K562 (cell line): ENCODE results near the gene RNASE8. TPM values are rescaled to one million over a fixed set of nuclear protein-coding genes. Genes with fewer than 3 reads are reported as not detected.

Experiments
- CSDE1 ChIP-seq, 2 experiments: fragments of 450-650 bp; IDR thresholded peaks; 2 replicates each; pipeline ENCODE4 v1.6.1; 2016; ENCODE audit warnings: mild to moderate bottlenecking in 1 of 2
- FIP1L1 ChIP-seq: fragments of 200-400 bp; formaldehyde crosslinking; IDR thresholded peaks from 2 replicates; pipeline ENCODE4 v1.6.1; 2018; ENCODE audit warnings: mild to moderate bottlenecking, low read depth, low read length; ENCODE audit not compliant: poor library complexity, severe bottlenecking
- LCOR ChIP-seq: sonication (generic); formaldehyde crosslinking; IDR thresholded peaks from 2 replicates; pipeline ENCODE4 v1.8.0; 2022; ENCODE audit warnings: mild to moderate bottlenecking, missing genetic modification reagents
- MYC ChIP-seq, 2 experiments: fragments of 250-450 bp in 1 of 2; sonication (Bioruptor Pico) in 1 of 2; IDR thresholded peaks; 2 replicates each; pipeline versions ENCODE4 v1.5.1 to v1.6.1; 2012 to 2021; ENCODE audit warnings: low read depth in 2 of 2, borderline replicate concordance in 1 of 2, improper control_type of control experiment in 1 of 2, low read length in 1 of 2, mild to moderate bottlenecking in 1 of 2, moderate library complexity in 1 of 2
- NFE2 ChIP-seq: IDR thresholded peaks from 2 replicates; pipeline ENCODE4 v1.6.1; 2014; ENCODE audit warnings: antibody characterized with exemption, low read depth
- PHB2 ChIP-seq: fragments of 450-650 bp; IDR thresholded peaks from 2 replicates; pipeline ENCODE4 v1.6.1; 2017; ENCODE audit warnings: low read depth
- PHTF2 ChIP-seq: fragments of 250-450 bp; sonication (Bioruptor Pico); IDR thresholded peaks from 2 replicates; pipeline ENCODE4 v1.5.0; 2021; ENCODE audit warnings: mild to moderate bottlenecking
- RBM34 ChIP-seq: fragments of 200-400 bp; formaldehyde crosslinking; IDR thresholded peaks from 2 replicates; pipeline ENCODE4 v1.6.1; 2018; ENCODE audit warnings: low read length, borderline replicate concordance; ENCODE audit not compliant: insufficient read depth
- SRSF9 ChIP-seq: fragments of 200-400 bp; formaldehyde crosslinking; IDR thresholded peaks from 2 replicates; pipeline ENCODE4 v1.6.1; 2017; ENCODE audit warnings: low read depth, low read length, borderline replicate concordance
- YY1 ChIP-seq, 3 experiments: IDR thresholded peaks; 2 replicates each; pipeline ENCODE4 v1.6.1; 2011; ENCODE audit warnings: low read length in 2 of 3, mild to moderate bottlenecking in 2 of 3, moderate library complexity in 2 of 3, borderline replicate concordance in 1 of 3, control low read depth in 1 of 3, low read depth in 1 of 3; ENCODE audit not compliant: insufficient read depth in 3 of 3, insufficient replicate concordance in 2 of 3, control insufficient read depth in 1 of 3, insufficient read length in 1 of 3; ENCODE audit errors: extremely low read depth in 1 of 3
- polyA plus RNA-seq, 8 experiments: library from polyadenylated mRNA; depleted of rRNA in 4 of 8; stranded (reverse) in 5 of 8; unstranded in 3 of 8; fragments of >200 nt; fragmentation: Nextera tagmentation in 2 of 8; fragmentation: Illumina TruSeq in 1 of 8; extraction: Ambion mirVana in 2 of 8; extraction: Trizol in 1 of 8; gene quantifications; 2 replicates each; pipeline versions ENCODE4 v1.2.1 to v1.2.3, GENCODE V29; 2011 to 2014; ENCODE audit warnings: inconsistent platforms in 1 of 8, missing spikeins in 1 of 8
- total RNA-seq, 7 experiments: library from RNA; depleted of rRNA in 6 of 7; stranded (reverse); fragments of >200 nt in 6 of 7; fragmentation: Illumina TruSeq in 2 of 7; extraction: Trizol in 2 of 7; gene quantifications; 2 replicates each; pipeline versions ENCODE4 v1.2.1 to v1.2.3, GENCODE V29; 2011 to 2021; ENCODE audit warnings: low replicate concordance in 1 of 7
- TF ChIP-seq, protein P1 (sequence below): fragments of 250-450 bp; sonication (Bioruptor Pico); IDR thresholded peaks from 2 replicates; pipeline ENCODE4 v1.9.0; 2021; ENCODE audit warnings: mild to moderate bottlenecking, inconsistent platforms
- TF ChIP-seq, protein P2 (sequence below), 2 experiments: fragments of 450-650 bp; conservative IDR thresholded peaks; 2 replicates each; pipeline ENCODE4 v1.6.1; 2017; ENCODE audit warnings: mild to moderate bottlenecking in 2 of 2, moderate library complexity in 2 of 2
- TF ChIP-seq, protein P3 (sequence below), 2 experiments: fragments of 450-650 bp in 1 of 2; IDR thresholded peaks; 2 replicates each; pipeline ENCODE4 v1.6.1; 2011 to 2017; ENCODE audit warnings: low read depth in 2 of 2, antibody characterized with exemption in 1 of 2, borderline replicate concordance in 1 of 2, low read length in 1 of 2, mild to moderate bottlenecking in 1 of 2, mixed read lengths in 1 of 2; ENCODE audit not compliant: control insufficient read depth in 1 of 2
- TF ChIP-seq, protein P4 (sequence below): fragments of 250-450 bp; sonication (Bioruptor Pico); IDR thresholded peaks from 2 replicates; pipeline ENCODE4 v1.8.0; 2021; ENCODE audit warnings: moderate library complexity, mild to moderate bottlenecking, inconsistent platforms
- TF ChIP-seq, protein P5 (sequence below), 3 experiments: IDR thresholded peaks in 2 of 3; conservative IDR thresholded peaks in 1 of 3; 2 replicates each; pipeline ENCODE4 v1.5.1; 2011 to 2012; ENCODE audit warnings: low read length in 3 of 3, mild to moderate bottlenecking in 3 of 3, control low read depth in 2 of 3, improper control_type of control experiment in 1 of 3, inconsistent platforms in 1 of 3, low read depth in 1 of 3, mixed read lengths in 1 of 3, moderate library complexity in 1 of 3; ENCODE audit not compliant: insufficient read depth in 2 of 3
- TF ChIP-seq, protein P6 (sequence below): fragments of 450-650 bp; IDR thresholded peaks from 2 replicates; pipeline ENCODE4 v1.6.1; 2016

RNASE8 gene
- total and polyA plus RNA-seq, 9 of the 15 experiments (the other 6 are each of a cell fraction or from before 2014, with no cell fraction given) = not detected

DNA sequence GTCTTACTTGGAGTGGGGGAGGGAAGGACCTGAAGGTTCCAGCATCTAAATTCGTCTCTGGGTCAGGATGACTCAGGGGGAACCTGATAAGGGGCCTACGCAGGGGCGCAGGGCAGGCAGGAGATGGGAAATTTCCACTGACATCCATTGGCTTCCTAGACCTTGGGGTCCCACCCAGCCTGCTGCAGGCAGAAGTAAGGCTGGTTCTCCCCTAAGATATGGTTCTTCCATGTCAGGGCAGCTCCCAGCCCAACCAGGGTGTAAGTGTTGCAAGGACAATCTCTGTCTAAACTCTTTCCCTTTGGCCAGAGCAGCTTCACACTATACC, 30.7 kb upstream of the RNASE8 start (continued):
- TF ChIP-seq FIP1L1 (no peak), PHTF2 (CRISPR knock-in tag) (no peak), LCOR (CRISPR knock-in tag) (no peak), PHB2 (no peak), RBM34 (no peak), NFE2 (peak; percentile 77), MYC (IDR thresholded peaks at IDR 0.05; ENCODE audit: low read depth, low read length) (no peak), MYC (CRISPR knock-in tag; IDR thresholded peaks at IDR 0.05; ENCODE audit: borderline replicate concordance, low read depth) (no peak), YY1 (IDR thresholded peaks at IDR 0.05; ENCODE audit: borderline replicate concordance in 1 of 3, control insufficient read depth in 1 of 3, extremely low read depth in 1 of 3, insufficient read depth in 3 of 3, insufficient read length in 1 of 3, insufficient replicate concordance in 2 of 3, low read depth in 1 of 3, low read length in 2 of 3) (no peak), SRSF9 (no peak), CSDE1 (IDR thresholded peaks at IDR 0.05) (no peak)
- TF ChIP-seq, protein P1, sequence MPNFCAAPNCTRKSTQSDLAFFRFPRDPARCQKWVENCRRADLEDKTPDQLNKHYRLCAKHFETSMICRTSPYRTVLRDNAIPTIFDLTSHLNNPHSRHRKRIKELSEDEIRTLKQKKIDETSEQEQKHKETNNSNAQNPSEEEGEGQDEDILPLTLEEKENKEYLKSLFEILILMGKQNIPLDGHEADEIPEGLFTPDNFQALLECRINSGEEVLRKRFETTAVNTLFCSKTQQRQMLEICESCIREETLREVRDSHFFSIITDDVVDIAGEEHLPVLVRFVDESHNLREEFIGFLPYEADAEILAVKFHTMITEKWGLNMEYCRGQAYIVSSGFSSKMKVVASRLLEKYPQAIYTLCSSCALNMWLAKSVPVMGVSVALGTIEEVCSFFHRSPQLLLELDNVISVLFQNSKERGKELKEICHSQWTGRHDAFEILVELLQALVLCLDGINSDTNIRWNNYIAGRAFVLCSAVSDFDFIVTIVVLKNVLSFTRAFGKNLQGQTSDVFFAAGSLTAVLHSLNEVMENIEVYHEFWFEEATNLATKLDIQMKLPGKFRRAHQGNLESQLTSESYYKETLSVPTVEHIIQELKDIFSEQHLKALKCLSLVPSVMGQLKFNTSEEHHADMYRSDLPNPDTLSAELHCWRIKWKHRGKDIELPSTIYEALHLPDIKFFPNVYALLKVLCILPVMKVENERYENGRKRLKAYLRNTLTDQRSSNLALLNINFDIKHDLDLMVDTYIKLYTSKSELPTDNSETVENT = no peak
- TF ChIP-seq, protein P2, sequence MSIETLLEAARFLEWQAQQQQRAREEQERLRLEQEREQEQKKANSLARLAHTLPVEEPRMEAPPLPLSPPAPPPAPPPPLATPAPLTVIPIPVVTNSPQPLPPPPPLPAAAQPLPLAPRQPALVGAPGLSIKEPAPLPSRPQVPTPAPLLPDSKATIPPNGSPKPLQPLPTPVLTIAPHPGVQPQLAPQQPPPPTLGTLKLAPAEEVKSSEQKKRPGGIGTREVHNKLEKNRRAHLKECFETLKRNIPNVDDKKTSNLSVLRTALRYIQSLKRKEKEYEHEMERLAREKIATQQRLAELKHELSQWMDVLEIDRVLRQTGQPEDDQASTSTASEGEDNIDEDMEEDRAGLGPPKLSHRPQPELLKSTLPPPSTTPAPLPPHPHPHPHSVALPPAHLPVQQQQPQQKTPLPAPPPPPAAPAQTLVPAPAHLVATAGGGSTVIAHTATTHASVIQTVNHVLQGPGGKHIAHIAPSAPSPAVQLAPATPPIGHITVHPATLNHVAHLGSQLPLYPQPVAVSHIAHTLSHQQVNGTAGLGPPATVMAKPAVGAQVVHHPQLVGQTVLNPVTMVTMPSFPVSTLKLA (conservative IDR thresholded peaks at IDR 0.05) = no peak
- TF ChIP-seq, protein P3, sequence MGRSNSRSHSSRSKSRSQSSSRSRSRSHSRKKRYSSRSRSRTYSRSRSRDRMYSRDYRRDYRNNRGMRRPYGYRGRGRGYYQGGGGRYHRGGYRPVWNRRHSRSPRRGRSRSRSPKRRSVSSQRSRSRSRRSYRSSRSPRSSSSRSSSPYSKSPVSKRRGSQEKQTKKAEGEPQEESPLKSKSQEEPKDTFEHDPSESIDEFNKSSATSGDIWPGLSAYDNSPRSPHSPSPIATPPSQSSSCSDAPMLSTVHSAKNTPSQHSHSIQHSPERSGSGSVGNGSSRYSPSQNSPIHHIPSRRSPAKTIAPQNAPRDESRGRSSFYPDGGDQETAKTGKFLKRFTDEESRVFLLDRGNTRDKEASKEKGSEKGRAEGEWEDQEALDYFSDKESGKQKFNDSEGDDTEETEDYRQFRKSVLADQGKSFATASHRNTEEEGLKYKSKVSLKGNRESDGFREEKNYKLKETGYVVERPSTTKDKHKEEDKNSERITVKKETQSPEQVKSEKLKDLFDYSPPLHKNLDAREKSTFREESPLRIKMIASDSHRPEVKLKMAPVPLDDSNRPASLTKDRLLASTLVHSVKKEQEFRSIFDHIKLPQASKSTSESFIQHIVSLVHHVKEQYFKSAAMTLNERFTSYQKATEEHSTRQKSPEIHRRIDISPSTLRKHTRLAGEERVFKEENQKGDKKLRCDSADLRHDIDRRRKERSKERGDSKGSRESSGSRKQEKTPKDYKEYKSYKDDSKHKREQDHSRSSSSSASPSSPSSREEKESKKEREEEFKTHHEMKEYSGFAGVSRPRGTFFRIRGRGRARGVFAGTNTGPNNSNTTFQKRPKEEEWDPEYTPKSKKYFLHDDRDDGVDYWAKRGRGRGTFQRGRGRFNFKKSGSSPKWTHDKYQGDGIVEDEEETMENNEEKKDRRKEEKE (IDR thresholded peaks at IDR 0.05; ENCODE audit: borderline replicate concordance in 1 of 2, control insufficient read depth in 1 of 2, low read depth in 2 of 2, low read length in 1 of 2) = no peak
- TF ChIP-seq, protein P4, sequence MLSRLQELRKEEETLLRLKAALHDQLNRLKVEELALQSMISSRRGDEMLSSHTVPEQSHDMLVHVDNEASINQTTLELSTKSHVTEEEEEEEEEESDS (CRISPR knock-in tag) = no peak
- TF ChIP-seq, protein P5, sequence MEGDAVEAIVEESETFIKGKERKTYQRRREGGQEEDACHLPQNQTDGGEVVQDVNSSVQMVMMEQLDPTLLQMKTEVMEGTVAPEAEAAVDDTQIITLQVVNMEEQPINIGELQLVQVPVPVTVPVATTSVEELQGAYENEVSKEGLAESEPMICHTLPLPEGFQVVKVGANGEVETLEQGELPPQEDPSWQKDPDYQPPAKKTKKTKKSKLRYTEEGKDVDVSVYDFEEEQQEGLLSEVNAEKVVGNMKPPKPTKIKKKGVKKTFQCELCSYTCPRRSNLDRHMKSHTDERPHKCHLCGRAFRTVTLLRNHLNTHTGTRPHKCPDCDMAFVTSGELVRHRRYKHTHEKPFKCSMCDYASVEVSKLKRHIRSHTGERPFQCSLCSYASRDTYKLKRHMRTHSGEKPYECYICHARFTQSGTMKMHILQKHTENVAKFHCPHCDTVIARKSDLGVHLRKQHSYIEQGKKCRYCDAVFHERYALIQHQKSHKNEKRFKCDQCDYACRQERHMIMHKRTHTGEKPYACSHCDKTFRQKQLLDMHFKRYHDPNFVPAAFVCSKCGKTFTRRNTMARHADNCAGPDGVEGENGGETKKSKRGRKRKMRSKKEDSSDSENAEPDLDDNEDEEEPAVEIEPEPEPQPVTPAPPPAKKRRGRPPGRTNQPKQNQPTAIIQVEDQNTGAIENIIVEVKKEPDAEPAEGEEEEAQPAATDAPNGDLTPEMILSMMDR (IDR thresholded peaks at IDR 0.05 in 2 of 3, conservative IDR thresholded peaks at IDR 0.05 in 1 of 3; ENCODE audit: insufficient read depth in 2 of 3, low read depth in 1 of 3, low read length in 3 of 3) = no peak
- TF ChIP-seq, protein P6, sequence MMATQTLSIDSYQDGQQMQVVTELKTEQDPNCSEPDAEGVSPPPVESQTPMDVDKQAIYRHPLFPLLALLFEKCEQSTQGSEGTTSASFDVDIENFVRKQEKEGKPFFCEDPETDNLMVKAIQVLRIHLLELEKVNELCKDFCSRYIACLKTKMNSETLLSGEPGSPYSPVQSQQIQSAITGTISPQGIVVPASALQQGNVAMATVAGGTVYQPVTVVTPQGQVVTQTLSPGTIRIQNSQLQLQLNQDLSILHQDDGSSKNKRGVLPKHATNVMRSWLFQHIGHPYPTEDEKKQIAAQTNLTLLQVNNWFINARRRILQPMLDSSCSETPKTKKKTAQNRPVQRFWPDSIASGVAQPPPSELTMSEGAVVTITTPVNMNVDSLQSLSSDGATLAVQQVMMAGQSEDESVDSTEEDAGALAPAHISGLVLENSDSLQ = 0 out of 2 replicates have a peak, but pooled peaks have one; percentile 15
